Naive B cell (primary cell): ENCODE data around the gene ISG20. TPM values are rescaled to one million over a fixed set of nuclear protein-coding genes. Genes with fewer than 3 reads are reported as not detected.

Source experiments
- ATAC-seq, 2 donors: fragments of 150-1000 bp; cut with Tn5 transposase; 2 replicates each; pipeline ENCODE4 v1.10.0; 2021; ENCODE audit warnings: low read depth in 2 of 2, mild to moderate bottlenecking in 2 of 2, moderate library complexity in 2 of 2
- DNase-seq: peaks from one replicate; pipeline ENCODE4 v3.0.0; 2022
- H3K27ac Mint-ChIP-seq, 6 donors: one replicate each; pipeline ENCODE4 v1.8.0; 2020 to 2022; ENCODE audit warnings: mild to moderate bottlenecking in 6 of 6, mixed read lengths in 6 of 6, moderate library complexity in 5 of 6, inconsistent platforms in 2 of 6
- H3K27me3 Mint-ChIP-seq, 3 donors: one replicate each; pipeline ENCODE4 v1.8.0; 2021 to 2022; ENCODE audit warnings: mixed read lengths in 3 of 3, mild to moderate bottlenecking in 1 of 3
- H3K36me3 Mint-ChIP-seq, 2 donors: one replicate each; pipeline ENCODE4 v1.8.0; 2020 to 2022; ENCODE audit warnings: mixed read lengths in 2 of 2, inconsistent platforms in 1 of 2, mild to moderate bottlenecking in 1 of 2
- H3K4me1 Mint-ChIP-seq, 3 donors: one replicate each; pipeline ENCODE4 v1.8.0; 2020 to 2022; ENCODE audit warnings: mixed read lengths in 3 of 3, inconsistent platforms in 1 of 3, mild to moderate bottlenecking in 1 of 3, moderate library complexity in 1 of 3
- H3K4me3 Mint-ChIP-seq, 8 donors: one replicate each; pipeline ENCODE4 v1.8.0; 2020 to 2022; ENCODE audit warnings: mild to moderate bottlenecking in 8 of 8, mixed read lengths in 8 of 8, moderate library complexity in 8 of 8, inconsistent platforms in 2 of 8
- H3K9me3 Mint-ChIP-seq, 7 donors: one replicate each; pipeline ENCODE4 v1.8.0; 2020 to 2022; ENCODE audit warnings: mixed read lengths in 7 of 7, mild to moderate bottlenecking in 5 of 7, inconsistent platforms in 2 of 7, moderate library complexity in 1 of 7
- polyA plus RNA-seq, 6 donors: library from polyadenylated mRNA; unstranded; fragments of 300-500 nt; fragmentation: Illumina TruSeq; gene quantifications; one replicate each; pipeline ENCODE4 v1.2.3, GENCODE V29; 2021; ENCODE audit warnings: low read depth in 6 of 6

Gene ISG20
- polyA plus RNA-seq, 6 donors from 2014 or later, result 638 to 1,304 (median 969) TPM

DNA sequence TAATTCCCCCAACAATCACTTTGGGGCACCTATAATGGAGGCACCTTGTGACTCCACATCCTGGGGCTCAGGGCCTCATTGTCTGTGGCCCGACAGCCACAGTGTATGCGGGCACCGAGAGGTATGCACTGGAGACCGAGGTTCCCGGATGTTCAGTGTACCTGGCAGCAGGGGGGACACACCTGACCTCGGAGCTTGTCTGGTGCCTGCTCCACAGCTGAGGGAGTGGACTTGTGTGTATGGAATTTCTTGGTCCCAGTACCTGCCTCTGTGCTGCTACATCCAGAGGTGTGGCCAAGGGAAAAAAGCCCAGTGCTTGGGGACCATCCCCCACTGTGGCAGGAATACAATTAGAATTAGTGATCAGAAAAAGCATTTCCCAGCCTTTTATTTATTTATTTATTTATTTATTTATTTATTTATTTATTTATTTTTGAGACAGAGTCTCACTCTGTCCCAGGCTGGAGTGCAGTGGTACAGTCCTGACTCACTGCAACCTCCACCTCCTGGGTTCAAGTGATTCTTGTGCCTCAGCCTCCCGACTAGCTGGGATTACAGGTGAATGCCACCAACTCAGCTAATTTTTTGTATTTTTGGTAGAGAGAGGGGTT lies 26.5 kb upstream of the ISG20 start:
- Mint-ChIP-seq H3K4me3 (no peak overlapping the region), H3K4me1 (peaks cover 0 to 6% (median 5%) of the 10 kb centered on the region in 3 donors), H3K9me3 (peaks cover 0 to 7% (median under 1%) of the 10 kb centered on the region in 7 donors), H3K36me3 (peaks cover 0 to 10% of the 10 kb centered on the region in 2 donors), H3K27me3 (peaks cover 43 to 85% (median 67%) of the 10 kb centered on the region in 3 donors), H3K27ac (no peak overlapping the region)
- DNase-seq (no peak), ATAC-seq (no peak)

DNA sequence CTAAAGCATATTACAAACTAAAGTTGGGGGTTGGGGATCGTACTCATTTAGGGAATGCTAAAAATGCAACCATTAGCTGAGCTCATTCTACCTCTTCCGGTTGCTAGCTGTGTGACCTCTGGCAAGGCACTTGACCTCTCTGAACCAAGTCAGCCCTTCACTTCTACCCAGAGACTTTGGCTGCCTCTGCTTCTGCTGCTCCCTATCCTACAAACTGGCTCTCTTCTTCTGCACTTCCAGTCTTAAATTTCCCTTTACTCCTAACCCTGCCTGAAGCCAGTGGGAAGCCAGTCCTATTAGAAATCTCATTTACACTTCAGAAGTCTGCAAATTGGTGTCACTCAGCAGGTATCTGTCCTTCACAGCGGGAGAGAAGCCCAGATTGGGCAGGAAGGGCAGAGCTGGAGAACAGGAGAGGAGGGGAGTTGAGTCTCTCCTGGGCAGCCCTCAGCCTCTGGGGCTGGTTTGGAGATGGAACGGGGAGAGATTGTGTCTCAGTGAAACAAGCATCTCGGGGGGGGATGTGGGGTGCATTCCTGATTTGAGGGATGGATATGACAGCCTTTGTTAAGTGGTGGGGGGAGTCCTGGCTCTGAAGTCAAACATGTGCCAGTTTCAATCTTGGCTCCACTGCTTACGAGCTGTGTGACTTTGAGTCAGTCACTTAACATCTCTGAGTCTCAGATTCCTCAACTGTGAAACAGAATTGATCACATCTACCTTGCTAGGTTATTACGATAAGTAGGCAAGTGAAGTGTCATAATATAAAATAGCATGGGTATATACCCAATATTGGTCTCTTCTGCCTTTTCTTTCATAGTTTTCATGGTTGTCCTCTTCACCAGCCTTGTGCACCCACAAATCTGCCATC lies 25.5 kb upstream of the ISG20 start:
- no peak for DNase-seq
- no peak for ATAC-seq
- Mint-ChIP-seq H3K4me3 (no peak overlapping the region), H3K27ac (peak overlapping the region in 1 of 6 donors; percentile 29), H3K4me1 (peaks cover 0 to 6% (median 5%) of the 10 kb centered on the region in 3 donors), H3K9me3 (peaks cover 0 to 5% (median 0%) of the 10 kb centered on the region in 7 donors), H3K36me3 (peaks cover 0 to 5% of the 10 kb centered on the region in 2 donors), H3K27me3 (peaks cover 33 to 85% (median 66%) of the 10 kb centered on the region in 3 donors)

DNA sequence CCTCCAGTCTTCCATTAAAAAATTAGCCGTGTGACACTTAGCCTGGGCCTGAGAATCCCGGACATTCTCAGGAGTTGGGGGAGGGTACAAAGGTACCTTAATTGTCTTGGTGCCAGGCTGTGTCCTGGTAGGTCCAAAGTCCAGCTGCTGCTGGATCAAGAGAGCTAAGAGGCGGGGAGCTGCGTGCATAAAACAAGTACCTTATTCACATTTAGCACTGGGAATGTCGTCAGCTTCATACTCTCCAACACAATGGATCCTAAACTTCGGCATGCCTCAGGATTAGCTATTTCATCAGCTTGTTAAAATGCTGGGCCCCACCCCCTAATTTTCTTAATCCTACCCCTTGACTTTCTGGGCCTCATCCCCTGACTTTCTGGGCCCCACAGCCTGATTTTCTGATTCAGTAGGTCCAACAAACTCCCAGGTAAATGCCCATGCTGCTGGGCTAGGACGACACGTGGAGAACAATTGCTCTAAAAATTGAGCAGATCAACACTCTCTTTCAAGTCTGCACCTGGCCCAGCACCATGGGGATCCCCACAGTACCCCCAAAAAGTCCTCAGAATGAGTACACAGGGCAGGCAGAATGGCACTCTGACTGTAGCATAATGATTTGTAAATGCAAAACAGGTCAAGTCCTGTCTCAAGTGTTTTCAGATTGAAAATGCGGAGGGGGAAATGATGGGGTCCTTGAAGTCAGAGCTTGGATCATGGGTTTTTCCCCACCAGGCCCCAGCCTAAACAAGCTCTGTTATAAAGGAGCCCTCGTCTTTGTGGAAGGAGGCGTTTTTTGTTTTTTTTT lies 23.3 kb upstream of the ISG20 start:
- no peak for DNase-seq
- peaks cover 0 to 6% (median 4%) of the 10 kb centered on the region in 3 donors for H3K4me1 Mint-ChIP-seq
- H3K27me3 Mint-ChIP-seq, result peaks cover 20 to 66% (median 54%) of the 10 kb centered on the region in 3 donors
- peak overlapping the region in 1 of 6 donors; percentile 47 for H3K27ac Mint-ChIP-seq
- H3K36me3 Mint-ChIP-seq, result no peaks in the 10 kb centered on the region
- ATAC-seq, result no peak
- peak overlapping the region in 2 of 8 donors; percentile 9 to 10 for H3K4me3 Mint-ChIP-seq
- no peaks in the 10 kb centered on the region for H3K9me3 Mint-ChIP-seq

- peaks cover 20 to 59% (median 46%) of the 10 kb centered on the region in 3 donors for H3K27me3 Mint-ChIP-seq
- no peak for DNase-seq
- ATAC-seq, result no peak
- no peak overlapping the region for H3K27ac Mint-ChIP-seq
- H3K9me3 Mint-ChIP-seq, result no peaks in the 10 kb centered on the region
- no peak overlapping the region for H3K4me3 Mint-ChIP-seq
- no peaks in the 10 kb centered on the region for H3K36me3 Mint-ChIP-seq
- peaks cover 0 to 10% (median 7%) of the 10 kb centered on the region in 3 donors for H3K4me1 Mint-ChIP-seq
Measured at GRCh38 chr15:88616240-88616639, 22.6 kb upstream of the ISG20 start.

GRCh38 chr15:88617031-88617722 lies 21.6 kb upstream of the ISG20 start:
- no peak for ATAC-seq
- peaks cover 20 to 49% (median 39%) of the 10 kb centered on the region in 3 donors for H3K27me3 Mint-ChIP-seq
- no peak overlapping the region for H3K27ac Mint-ChIP-seq
- H3K36me3 Mint-ChIP-seq, result no peaks in the 10 kb centered on the region
- H3K4me3 Mint-ChIP-seq, result no peak overlapping the region
- peaks cover 8 to 17% (median 15%) of the 10 kb centered on the region in 3 donors for H3K4me1 Mint-ChIP-seq
- no peaks in the 10 kb centered on the region for H3K9me3 Mint-ChIP-seq
- DNase-seq, result no peak

GRCh38 chr15:88617790-88618189 lies 21.0 kb upstream of the ISG20 start:
- no peaks in the 10 kb centered on the region for H3K9me3 Mint-ChIP-seq
- no peak overlapping the region for H3K27ac Mint-ChIP-seq
- ATAC-seq, result no peak
- peaks cover 14 to 23% (median 22%) of the 10 kb centered on the region in 3 donors for H3K4me1 Mint-ChIP-seq
- no peaks in the 10 kb centered on the region for H3K36me3 Mint-ChIP-seq
- no peak overlapping the region for H3K4me3 Mint-ChIP-seq
- peaks cover 20 to 45% (median 35%) of the 10 kb centered on the region in 3 donors for H3K27me3 Mint-ChIP-seq
- DNase-seq, result no peak

GRCh38 chr15:88618686-88619085 lies 20.1 kb upstream of the ISG20 start:
- no peaks in the 10 kb centered on the region for H3K9me3 Mint-ChIP-seq
- DNase-seq, result no peak
- H3K27me3 Mint-ChIP-seq, result peaks cover 11 to 37% (median 26%) of the 10 kb centered on the region in 3 donors
- no peak for ATAC-seq
- H3K4me3 Mint-ChIP-seq, result peak overlapping the region in 2 of 8 donors; percentile 47 to 63
- H3K36me3 Mint-ChIP-seq, result no peaks in the 10 kb centered on the region
- H3K4me1 Mint-ChIP-seq, result peaks cover 23 to 32% (median 28%) of the 10 kb centered on the region in 3 donors
- no peak overlapping the region for H3K27ac Mint-ChIP-seq

DNA sequence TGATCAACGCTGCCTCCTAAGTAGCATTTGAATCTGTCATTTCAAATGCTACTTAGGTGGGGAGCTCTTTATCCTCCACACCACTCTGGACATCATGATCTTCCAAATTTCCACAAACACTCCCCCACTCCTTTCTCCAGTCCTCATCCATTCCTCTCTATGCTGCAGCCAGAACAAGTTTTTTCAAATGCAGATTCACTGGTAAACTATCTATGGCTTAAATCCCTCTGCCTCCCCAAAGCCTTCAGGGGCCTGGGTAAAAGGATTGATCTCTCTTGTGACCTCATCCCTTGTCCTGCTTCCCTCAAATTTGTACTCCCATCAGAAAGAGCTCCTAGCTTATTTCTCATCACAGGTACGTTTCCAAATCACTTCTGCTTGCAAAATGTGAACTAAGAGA lies 19.0 kb upstream of the ISG20 start:
- Mint-ChIP-seq H3K4me3 (peak overlapping the region in 1 of 8 donors; percentile 63), H3K27me3 (peaks cover 5 to 25% (median 18%) of the 10 kb centered on the region in 3 donors), H3K9me3 (no peaks in the 10 kb centered on the region), H3K4me1 (peaks cover 32 to 42% (median 39%) of the 10 kb centered on the region in 3 donors), H3K27ac (peak overlapping the region in 1 of 6 donors; percentile 96), H3K36me3 (no peaks in the 10 kb centered on the region)
- ATAC-seq, result no peak
- DNase-seq, result no peak

GRCh38 chr15:88620995-88621772 lies 17.6 kb upstream of the ISG20 start, which contains the start of gene AEN:
TSS of gene AEN (plus strand) at chr15:88621340. CDS start at chr15:88626210, 4,870 bp downstream.
- Mint-ChIP-seq H3K27me3 (peaks cover 5 to 18% (median 12%) of the 10 kb centered on the region in 3 donors), H3K27ac (peak within 1 kb of the TSS; percentile 90 to 97 (median 96)), H3K4me3 (peak within 1 kb of the TSS; percentile 83 to 97 (median 91)), H3K4me1 (peaks cover 32 to 48% (median 42%) of the 10 kb centered on the region in 3 donors), H3K36me3 (no peaks in the 10 kb centered on the region), H3K9me3 (no peaks in the 10 kb centered on the region)
- DNase-seq (peak; percentile 97), ATAC-seq (peak; percentile 95)

DNA sequence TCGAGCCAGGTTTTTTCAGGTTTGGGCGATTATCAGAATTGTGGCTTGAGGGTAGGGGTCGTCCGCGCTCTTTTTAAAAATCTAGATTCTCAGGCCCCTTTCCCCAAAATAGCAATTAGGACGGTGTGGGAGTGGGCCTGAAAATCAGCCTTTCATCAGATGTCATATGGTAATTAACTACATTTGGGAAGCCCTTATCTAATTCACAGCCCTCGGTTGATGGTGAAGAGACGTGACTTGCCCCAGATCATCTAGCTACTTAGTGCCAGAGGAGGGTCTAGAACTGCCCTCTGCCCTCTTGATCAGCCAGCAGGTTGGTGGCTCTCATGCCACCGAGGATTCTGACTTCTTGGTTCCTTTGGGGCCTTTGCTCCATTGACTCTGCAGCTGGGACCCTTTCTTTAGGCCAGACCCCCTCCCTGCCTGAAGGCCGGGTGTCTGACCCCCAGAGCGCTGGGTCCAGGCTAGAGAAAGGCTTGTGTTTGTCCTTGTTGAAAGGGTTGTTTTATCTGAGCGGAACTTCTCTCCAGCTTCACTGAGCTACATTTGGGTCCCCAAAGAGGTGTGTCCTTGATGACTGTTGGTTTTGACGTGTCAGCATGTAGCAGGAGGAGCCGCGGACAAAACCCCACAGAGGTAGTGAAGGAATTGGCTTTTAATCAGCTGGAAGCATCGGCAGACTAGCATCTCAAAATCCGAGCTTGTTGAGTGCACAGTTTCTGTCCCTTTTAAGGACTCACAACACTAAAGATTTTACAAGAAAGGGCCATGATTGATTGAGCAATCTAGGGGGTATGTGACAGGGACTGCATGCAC lies 16.8 kb upstream of the ISG20 start:
- Mint-ChIP-seq H3K27ac (peak overlapping the region; percentile 90 to 97 (median 96)), H3K9me3 (no peaks in the 10 kb centered on the region), H3K36me3 (no peaks in the 10 kb centered on the region), H3K4me3 (peak overlapping the region; percentile 83 to 97 (median 91)), H3K4me1 (peaks cover 32 to 56% (median 42%) of the 10 kb centered on the region in 3 donors), H3K27me3 (peaks cover 5 to 18% (median 11%) of the 10 kb centered on the region in 3 donors)
- peak; percentile 45 for DNase-seq
- ATAC-seq, result peak; percentile 39 to 49

GRCh38 chr15:88622605-88622975 lies 16.2 kb upstream of the ISG20 start:
- H3K9me3 Mint-ChIP-seq, result no peaks in the 10 kb centered on the region
- H3K27ac Mint-ChIP-seq, result peak overlapping the region; percentile 90 to 97 (median 96)
- peaks cover 38 to 62% (median 48%) of the 10 kb centered on the region in 3 donors for H3K4me1 Mint-ChIP-seq
- H3K4me3 Mint-ChIP-seq, result peak overlapping the region; percentile 83 to 97 (median 91)
- peaks cover 5 to 17% (median 7%) of the 10 kb centered on the region in 3 donors for H3K27me3 Mint-ChIP-seq
- H3K36me3 Mint-ChIP-seq, result peaks cover 4 to 6% of the 10 kb centered on the region in 2 donors
- ATAC-seq (peak; percentile 5 to 11), DNase-seq (peak; percentile 63)
